C4-2B (cell line): ENCODE results near the gene AZGP1.

Source experiments
- ZFX ChIP-seq: fragments of 450-650 bp; IDR thresholded peaks from 2 replicates; pipeline ENCODE4 v1.6.1; 2017
- TF ChIP-seq, protein P1 (sequence below): fragments of 450-650 bp; conservative IDR thresholded peaks from 2 replicates; pipeline ENCODE4 v1.5.1; 2017; ENCODE audit warnings: mild to moderate bottlenecking

DNA sequence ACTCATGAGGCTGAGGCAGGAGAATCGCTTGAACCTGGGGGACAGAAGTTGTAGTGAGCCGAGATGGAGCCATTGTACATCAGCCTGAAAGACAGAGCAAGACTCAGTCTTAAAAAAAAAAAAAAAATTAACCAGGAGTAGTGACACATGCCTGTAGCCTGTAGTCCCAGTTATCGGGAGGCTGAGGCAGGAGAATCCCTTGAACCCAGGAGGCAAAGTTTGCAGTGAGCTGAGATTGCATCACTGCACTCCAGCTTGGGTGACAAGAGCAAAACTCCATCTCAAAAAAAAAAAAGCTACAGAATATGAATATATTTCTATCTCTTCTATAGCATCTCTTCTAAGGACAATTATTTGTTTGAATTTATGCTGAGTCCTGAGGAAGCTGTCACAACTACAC, 6.5 kb downstream of the AZGP1 start:
- TF ChIP-seq, protein P1, sequence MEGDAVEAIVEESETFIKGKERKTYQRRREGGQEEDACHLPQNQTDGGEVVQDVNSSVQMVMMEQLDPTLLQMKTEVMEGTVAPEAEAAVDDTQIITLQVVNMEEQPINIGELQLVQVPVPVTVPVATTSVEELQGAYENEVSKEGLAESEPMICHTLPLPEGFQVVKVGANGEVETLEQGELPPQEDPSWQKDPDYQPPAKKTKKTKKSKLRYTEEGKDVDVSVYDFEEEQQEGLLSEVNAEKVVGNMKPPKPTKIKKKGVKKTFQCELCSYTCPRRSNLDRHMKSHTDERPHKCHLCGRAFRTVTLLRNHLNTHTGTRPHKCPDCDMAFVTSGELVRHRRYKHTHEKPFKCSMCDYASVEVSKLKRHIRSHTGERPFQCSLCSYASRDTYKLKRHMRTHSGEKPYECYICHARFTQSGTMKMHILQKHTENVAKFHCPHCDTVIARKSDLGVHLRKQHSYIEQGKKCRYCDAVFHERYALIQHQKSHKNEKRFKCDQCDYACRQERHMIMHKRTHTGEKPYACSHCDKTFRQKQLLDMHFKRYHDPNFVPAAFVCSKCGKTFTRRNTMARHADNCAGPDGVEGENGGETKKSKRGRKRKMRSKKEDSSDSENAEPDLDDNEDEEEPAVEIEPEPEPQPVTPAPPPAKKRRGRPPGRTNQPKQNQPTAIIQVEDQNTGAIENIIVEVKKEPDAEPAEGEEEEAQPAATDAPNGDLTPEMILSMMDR = no peak
- TF ChIP-seq ZFX = no peak
